ENCODE results near the gene TRAF4. TPM values are rescaled to one million over a fixed set of nuclear protein-coding genes. Genes with fewer than 3 reads are reported as not detected.

Gene TRAF4
- 100 to 1,000 TPM; 108 to 145 TPM for total RNA-seq

GRCh38 chr17:28743243-28744103, at the start of gene TRAF4:
Gene TRAF4, plus strand, starts transcription at chr17:28744011. Its CDS starts 102 bp downstream, at chr17:28744113.
- peaks cover 0 to 1% of the 10 kb centered on the region in 2 donors for H3K9me3 Mint-ChIP-seq
- peak; percentile 84 to 86 for DNase-seq
- peak; percentile 87 to 90 for ATAC-seq (replicated peaks in 1 of 2)
- H3K27me3 Mint-ChIP-seq (ENCODE audit: low read depth): no peaks in the 10 kb centered on the region
- peaks cover 4 to 18% of the 10 kb centered on the region in 2 donors for H3K36me3 Mint-ChIP-seq (ENCODE audit: insufficient read depth in 2 of 2)
- peaks cover 77% of the 10 kb centered on the region for H3K4me1 Mint-ChIP-seq (ENCODE audit: low read depth)
- H3K4me3 Mint-ChIP-seq: peak within 1 kb of the TSS; percentile 93
- peak within 1 kb of the TSS; percentile 91 for H3K27ac Mint-ChIP-seq

DNA sequence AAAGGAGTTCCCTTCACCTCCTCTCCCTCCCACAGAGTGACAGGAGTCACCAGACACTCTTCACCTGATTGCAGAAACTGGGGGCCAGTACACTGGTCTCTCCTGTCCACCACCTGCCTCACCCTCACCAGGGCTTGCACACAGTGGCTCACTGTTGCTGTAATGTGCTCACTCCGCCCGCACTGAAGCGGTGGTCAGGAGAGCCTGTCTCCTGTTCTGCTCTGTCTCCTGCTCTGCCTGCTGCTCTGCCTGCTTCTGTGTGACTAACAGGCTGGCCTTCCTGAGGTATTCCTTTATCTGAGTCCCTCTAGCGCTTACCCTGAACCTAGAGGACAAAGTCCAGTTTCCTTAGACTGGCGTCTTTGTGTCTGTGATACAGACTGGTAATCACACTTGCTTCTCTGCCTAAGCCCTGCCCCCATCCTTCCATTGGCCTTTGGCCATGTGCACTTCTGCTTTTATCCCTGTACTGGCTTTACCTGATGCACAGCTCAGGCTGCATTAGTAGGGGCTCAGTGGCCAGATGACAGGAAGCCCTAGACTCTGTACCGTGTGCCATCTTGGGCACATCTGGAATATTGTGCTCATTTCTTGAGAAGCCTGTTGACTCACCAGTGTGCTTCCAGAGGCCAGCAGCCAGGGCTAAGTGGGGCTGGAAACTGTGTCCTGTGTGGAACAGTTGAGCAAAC, 45.4 kb upstream of the TRAF4 start:
- no peaks in the 10 kb centered on the region for H3K4me1 Mint-ChIP-seq (ENCODE audit: low read depth)
- ATAC-seq (replicated peaks in 1 of 2) (no peak), DNase-seq (no peak)
- H3K4me3 Mint-ChIP-seq: no peak overlapping the region
- no peaks in the 10 kb centered on the region for H3K9me3 Mint-ChIP-seq
- peaks cover 7 to 37% of the 10 kb centered on the region in 2 donors for H3K36me3 Mint-ChIP-seq (ENCODE audit: insufficient read depth in 2 of 2)
- no peaks in the 10 kb centered on the region for H3K27me3 Mint-ChIP-seq (ENCODE audit: low read depth)
- no peak overlapping the region for H3K27ac Mint-ChIP-seq

GRCh38 chr17:28700278-28700677, 43.5 kb upstream of the TRAF4 start:
- Mint-ChIP-seq H3K4me1 (ENCODE audit: low read depth) (no peaks in the 10 kb centered on the region), H3K9me3 (no peaks in the 10 kb centered on the region), H3K4me3 (no peak overlapping the region), H3K27ac (no peak overlapping the region), H3K36me3 (ENCODE audit: insufficient read depth in 2 of 2) (peaks cover 4 to 34% of the 10 kb centered on the region in 2 donors), H3K27me3 (ENCODE audit: low read depth) (no peaks in the 10 kb centered on the region)
- no peak for DNase-seq
- ATAC-seq (replicated peaks in 1 of 2): no peak

GRCh38 chr17:28700830-28701492, 42.9 kb upstream of the TRAF4 start:
- Mint-ChIP-seq H3K27me3 (ENCODE audit: low read depth) (no peaks in the 10 kb centered on the region), H3K27ac (no peak overlapping the region), H3K36me3 (ENCODE audit: insufficient read depth in 2 of 2) (peaks cover 4 to 32% of the 10 kb centered on the region in 2 donors), H3K4me1 (ENCODE audit: low read depth) (no peaks in the 10 kb centered on the region), H3K4me3 (no peak overlapping the region), H3K9me3 (no peaks in the 10 kb centered on the region)
- no peak for ATAC-seq (replicated peaks in 1 of 2)
- DNase-seq: no peak

GRCh38 chr17:28702026-28702751, 41.6 kb upstream of the TRAF4 start:
- Mint-ChIP-seq H3K4me1 (ENCODE audit: low read depth) (no peaks in the 10 kb centered on the region), H3K36me3 (ENCODE audit: insufficient read depth in 2 of 2) (peaks cover 4 to 29% of the 10 kb centered on the region in 2 donors), H3K27me3 (ENCODE audit: low read depth) (no peaks in the 10 kb centered on the region), H3K4me3 (no peak overlapping the region), H3K27ac (no peak overlapping the region), H3K9me3 (no peaks in the 10 kb centered on the region)
- DNase-seq (no peak), ATAC-seq (replicated peaks in 1 of 2) (no peak)

DNA sequence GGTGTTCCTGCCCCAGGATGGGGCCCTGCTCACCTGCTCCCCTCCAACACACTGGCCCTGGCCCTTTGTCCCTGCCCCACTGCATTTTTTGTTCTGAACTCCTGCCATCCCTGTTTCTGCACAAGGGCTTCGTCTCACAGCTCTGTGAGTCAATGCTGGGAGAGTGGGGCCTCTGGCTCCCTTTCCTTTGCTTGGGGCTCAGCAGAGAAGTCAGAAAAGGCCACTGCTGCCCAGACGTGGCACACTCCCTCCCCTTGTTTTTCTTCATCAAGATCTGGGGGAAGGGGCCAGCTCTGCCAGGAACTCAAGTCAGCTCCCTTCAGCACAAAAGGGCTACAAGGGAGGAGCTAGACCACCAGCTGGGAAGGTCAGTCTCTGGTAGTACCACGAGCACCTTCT, 41.1 kb upstream of the TRAF4 start:
- Mint-ChIP-seq H3K27me3 (ENCODE audit: low read depth) (no peaks in the 10 kb centered on the region), H3K9me3 (no peaks in the 10 kb centered on the region), H3K4me1 (ENCODE audit: low read depth) (no peaks in the 10 kb centered on the region), H3K27ac (no peak overlapping the region), H3K4me3 (no peak overlapping the region), H3K36me3 (ENCODE audit: insufficient read depth in 2 of 2) (peaks cover 4 to 30% of the 10 kb centered on the region in 2 donors)
- DNase-seq (no peak), ATAC-seq (replicated peaks in 1 of 2) (no peak)

- H3K27ac Mint-ChIP-seq: no peak overlapping the region
Observed at GRCh38 chr17:28703552-28704218, 40.1 kb upstream of the TRAF4 start.

DNA sequence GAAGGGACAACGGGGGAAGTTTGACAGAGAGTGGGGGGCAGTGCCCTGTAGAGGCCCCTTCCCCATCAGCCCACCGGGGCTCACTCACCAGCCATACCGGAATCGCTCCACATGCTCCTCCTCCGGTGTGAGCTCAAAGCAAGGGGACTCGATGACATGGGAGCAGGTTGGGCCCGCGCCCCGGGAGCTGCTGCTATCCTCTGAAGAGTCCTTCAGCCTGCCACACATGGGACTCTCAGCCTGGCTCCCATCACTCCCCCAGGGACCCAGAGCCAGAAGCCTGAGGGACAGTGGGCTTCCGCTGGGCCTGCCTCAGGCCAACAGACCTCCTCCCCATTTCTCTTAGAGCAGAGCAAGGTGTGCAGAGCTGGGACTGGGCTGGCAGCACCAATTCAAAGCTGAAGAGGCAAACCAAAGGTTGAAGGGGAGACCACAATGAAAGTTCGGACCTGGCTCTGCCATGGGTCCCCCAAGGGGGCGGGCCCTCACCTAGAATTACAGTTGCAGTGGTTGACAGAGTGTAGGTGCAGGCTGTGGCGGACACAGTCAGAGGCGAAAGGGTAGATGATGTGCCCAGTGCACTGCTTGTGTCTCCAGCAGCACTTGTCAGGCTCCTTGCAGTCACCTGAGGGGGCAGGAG, 39.5 kb upstream of the TRAF4 start:
- no peak overlapping the region for H3K27ac Mint-ChIP-seq
- H3K36me3 Mint-ChIP-seq (ENCODE audit: insufficient read depth in 2 of 2): peaks cover 4 to 26% of the 10 kb centered on the region in 2 donors
- no peak overlapping the region for H3K4me3 Mint-ChIP-seq

More at GRCh38 chr17:28703552-28704218, 40.1 kb upstream of the TRAF4 start:
- Mint-ChIP-seq H3K27me3 (ENCODE audit: low read depth) (no peaks in the 10 kb centered on the region), H3K4me3 (no peak overlapping the region), H3K36me3 (ENCODE audit: insufficient read depth in 2 of 2) (peaks cover 4 to 26% of the 10 kb centered on the region in 2 donors), H3K4me1 (ENCODE audit: low read depth) (no peaks in the 10 kb centered on the region), H3K9me3 (no peaks in the 10 kb centered on the region)
- no peak for DNase-seq
- no peak for ATAC-seq (replicated peaks in 1 of 2)

DNA sequence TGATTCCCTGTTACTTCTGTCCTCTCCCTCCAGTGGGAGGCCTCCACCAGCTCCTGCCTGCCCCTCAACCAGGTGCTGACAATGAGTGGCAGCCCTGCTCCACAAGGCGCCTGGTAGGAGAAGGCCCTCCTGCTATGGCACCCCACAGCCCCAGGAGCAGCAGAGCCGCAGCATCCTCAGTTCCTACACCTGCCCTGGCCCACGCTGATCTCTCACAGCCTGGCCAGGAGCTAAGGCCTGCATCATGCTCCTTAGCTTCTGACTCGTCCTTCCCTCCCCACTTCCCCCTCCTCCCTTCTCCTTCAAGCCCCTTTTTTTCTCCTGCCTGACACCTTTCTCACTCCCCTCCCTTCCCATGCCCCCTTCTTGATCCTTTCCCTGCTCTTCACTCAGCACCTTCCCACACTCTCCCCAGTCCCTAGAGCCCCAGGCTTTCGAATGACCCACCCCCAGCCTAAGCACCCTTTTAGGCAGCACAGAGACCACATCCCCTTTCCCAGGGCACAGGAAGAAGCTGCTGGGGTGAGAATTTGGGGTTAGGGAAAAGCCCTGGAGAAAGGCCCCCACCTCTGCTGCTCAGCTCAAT, 38.6 kb upstream of the TRAF4 start:
- peak overlapping the region; percentile 55 for H3K27ac Mint-ChIP-seq
- H3K4me1 Mint-ChIP-seq (ENCODE audit: low read depth): no peaks in the 10 kb centered on the region

More for the DNA sequence above, 39.5 kb upstream of the TRAF4 start:
- ATAC-seq (replicated peaks in 1 of 2) (peak in 1 of 2 donors; percentile 8), DNase-seq (no peak)
- no peaks in the 10 kb centered on the region for H3K9me3 Mint-ChIP-seq
- H3K4me1 Mint-ChIP-seq (ENCODE audit: low read depth): no peaks in the 10 kb centered on the region
- no peaks in the 10 kb centered on the region for H3K27me3 Mint-ChIP-seq (ENCODE audit: low read depth)

DNA sequence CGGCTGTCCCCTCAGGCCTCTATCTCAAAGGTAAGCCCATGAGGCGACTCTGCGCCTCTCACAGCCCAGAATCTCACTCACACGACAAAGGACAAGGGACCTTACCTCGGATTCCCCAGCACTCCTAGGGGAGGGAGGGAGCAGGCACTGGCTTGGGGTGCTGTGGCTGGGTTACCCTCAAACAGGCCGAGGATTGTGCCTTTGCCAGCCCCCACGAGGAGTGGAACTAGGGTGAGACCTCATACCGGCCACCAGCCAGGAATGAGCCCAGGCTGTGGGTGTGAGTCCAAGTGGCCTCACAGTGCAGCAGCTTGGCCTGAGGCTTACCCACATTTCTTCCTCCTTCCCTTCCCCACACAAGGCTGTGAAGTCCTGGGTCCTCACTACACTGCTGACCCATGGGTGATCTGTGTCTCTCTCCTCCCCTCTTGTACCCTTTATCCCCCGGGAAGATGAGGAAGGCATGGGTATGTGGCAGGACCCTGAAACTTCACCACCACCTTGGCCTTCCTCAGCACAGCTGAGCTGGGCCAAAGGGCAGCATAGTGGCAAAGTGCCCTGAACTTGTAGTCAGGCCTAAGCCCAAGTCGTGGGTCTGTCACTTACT, 38.0 kb upstream of the TRAF4 start:
- no peak for ATAC-seq (replicated peaks in 1 of 2)
- Mint-ChIP-seq H3K27me3 (ENCODE audit: low read depth) (no peaks in the 10 kb centered on the region), H3K27ac (no peak overlapping the region), H3K9me3 (no peaks in the 10 kb centered on the region), H3K4me1 (ENCODE audit: low read depth) (peaks cover 6% of the 10 kb centered on the region), H3K36me3 (ENCODE audit: insufficient read depth in 2 of 2) (peaks cover 4 to 21% of the 10 kb centered on the region in 2 donors), H3K4me3 (no peak overlapping the region)
- no peak for DNase-seq

More for the DNA sequence above, 38.6 kb upstream of the TRAF4 start:
- DNase-seq (no peak), ATAC-seq (replicated peaks in 1 of 2) (peak in 1 of 2 donors; percentile 7)
- no peak overlapping the region for H3K4me3 Mint-ChIP-seq
- no peaks in the 10 kb centered on the region for H3K9me3 Mint-ChIP-seq
- no peaks in the 10 kb centered on the region for H3K27me3 Mint-ChIP-seq (ENCODE audit: low read depth)
- H3K36me3 Mint-ChIP-seq (ENCODE audit: insufficient read depth in 2 of 2): peaks cover 4 to 22% of the 10 kb centered on the region in 2 donors
